ENCODE measurements around the gene TTC17. TPM values are rescaled to one million over a fixed set of nuclear protein-coding genes. Genes with fewer than 3 reads are reported as not detected.
A peak's percentile ranks its signal among the peaks of the same experiment; 100 is the strongest.

Gene TTC17
- polyA plus RNA-seq, 3 donors: 34.7 to 82.5 (median 40.8) TPM

GRCh38 chr11:43508511-43508918 lies 149.8 kb downstream of the TTC17 start:
- no peak overlapping the region for H3K4me2 ChIP-seq (replicated peaks; ENCODE audit: extremely low read depth, low read length, poor library complexity, severe bottlenecking)
- no peak overlapping the region for H2AFZ ChIP-seq (ENCODE audit: insufficient read depth, low read depth, low read length, poor library complexity, severe bottlenecking)
- Mint-ChIP-seq H3K4me3 (no peak overlapping the region), H3K27me3 (ENCODE audit: low read depth in 3 of 3) (peaks cover 0 to 8% (median 5%) of the 10 kb centered on the region in 3 donors), H3K4me1 (peaks cover 15% of the 10 kb centered on the region), H3K36me3 (no peaks in the 10 kb centered on the region), H3K9me3 (peaks cover 0 to 6% (median 2%) of the 10 kb centered on the region in 7 donors), H3K27ac (peak overlapping the region in 1 of 7 donors; percentile 37)
- H3K9me3 ChIP-seq (replicated peaks in 1 of 2; ENCODE audit: control insufficient read depth in 1 of 2, insufficient read depth in 1 of 2, low read length in 2 of 2): no peaks in the 10 kb centered on the region
- no peaks in the 10 kb centered on the region for H4K20me1 ChIP-seq (ENCODE audit: insufficient read depth, low read length)
- H3K4me3 ChIP-seq (replicated peaks in 1 of 3; ENCODE audit: low read depth in 2 of 3, low read length in 3 of 3): no peak overlapping the region
- peak; percentile 12 to 60 (median 26) for DNase-seq
- no peaks in the 10 kb centered on the region for H3K36me3 ChIP-seq (replicated peaks in 1 of 2; ENCODE audit: control insufficient read depth in 1 of 2, insufficient read depth in 2 of 2, low read length in 2 of 2)
- intact Hi-C loops (cut with micrococcal nuclease): no loop called here
- TF ChIP-seq CTCF (IDR thresholded peaks at IDR 0.05): no peak
- H3K4me1 ChIP-seq (ENCODE audit: control insufficient read depth in 1 of 2, insufficient read depth in 2 of 2, low read length in 2 of 2): peaks cover 9 to 10% of the 10 kb centered on the region in 2 donors
- no peaks in the 10 kb centered on the region for H3K79me2 ChIP-seq (ENCODE audit: insufficient read depth, low read length)
- no peaks in the 10 kb centered on the region for H3K27me3 ChIP-seq (ENCODE audit: control insufficient read depth in 2 of 2, insufficient read depth in 2 of 2, low read length in 2 of 2)
- no peak overlapping the region for H3K27ac ChIP-seq (ENCODE audit: low read depth in 1 of 2, low read length in 2 of 2)
- H3K9ac ChIP-seq (ENCODE audit: insufficient read depth, low read length, poor library complexity, severe bottlenecking): no peak overlapping the region
- WGBS (ENCODE audit: insufficient coverage): no CpG with 5 or more reads among the region's 3 CpGs

- Histone ChIP-seq H4K20me1 (ENCODE audit: insufficient read depth, low read length) (no peaks in the 10 kb centered on the region), H3K4me2 (replicated peaks; ENCODE audit: extremely low read depth, low read length, poor library complexity, severe bottlenecking) (no peak overlapping the region), H3K27ac (ENCODE audit: low read depth in 1 of 2, low read length in 2 of 2) (no peak overlapping the region), H3K4me3 (replicated peaks in 1 of 3; ENCODE audit: low read depth in 2 of 3, low read length in 3 of 3) (no peak overlapping the region), H3K27me3 (ENCODE audit: control insufficient read depth in 2 of 2, insufficient read depth in 2 of 2, low read length in 2 of 2) (no peaks in the 10 kb centered on the region), H3K36me3 (replicated peaks in 1 of 2; ENCODE audit: control insufficient read depth in 1 of 2, insufficient read depth in 2 of 2, low read length in 2 of 2) (no peaks in the 10 kb centered on the region), H2AFZ (ENCODE audit: insufficient read depth, low read depth, low read length, poor library complexity, severe bottlenecking) (no peak overlapping the region), H3K79me2 (ENCODE audit: insufficient read depth, low read length) (no peaks in the 10 kb centered on the region), H3K4me1 (ENCODE audit: control insufficient read depth in 1 of 2, insufficient read depth in 2 of 2, low read length in 2 of 2) (peaks cover 9 to 10% of the 10 kb centered on the region in 2 donors), H3K9ac (ENCODE audit: insufficient read depth, low read length, poor library complexity, severe bottlenecking) (no peak overlapping the region), H3K9me3 (replicated peaks in 1 of 2; ENCODE audit: control insufficient read depth in 1 of 2, insufficient read depth in 1 of 2, low read length in 2 of 2) (no peaks in the 10 kb centered on the region)
- Mint-ChIP-seq H3K27ac (no peak overlapping the region), H3K4me3 (no peak overlapping the region), H3K4me1 (peaks cover 15% of the 10 kb centered on the region), H3K27me3 (ENCODE audit: low read depth in 3 of 3) (peaks cover 2 to 9% (median 5%) of the 10 kb centered on the region in 3 donors), H3K36me3 (no peaks in the 10 kb centered on the region), H3K9me3 (peaks cover 0 to 6% (median 1%) of the 10 kb centered on the region in 7 donors)
- no peak for TF ChIP-seq CTCF (IDR thresholded peaks at IDR 0.05)
- intact Hi-C loops (cut with micrococcal nuclease): no loop called here
- 77% methylated on average over 3 of the region's 6 CpGs for WGBS (ENCODE audit: insufficient coverage)
- DNase-seq: no peak
These were observed 153.2 kb downstream of the TTC17 start for GRCh38 chr11:43511959-43512358.

All from CD14-positive monocyte (primary cell).